ENCODE results near the gene SYNGR2.
A peak's percentile ranks its signal among the peaks of the same experiment; 100 is the strongest.
"Not testable (repeated sequence)": the region's sequence is repeated elsewhere in the genome, so short reads cannot be mapped to it uniquely, and the experiment has no call there.

The SYNGR2 gene

GRCh38 chr17:78130090-78130436 lies 38.3 kb upstream of the SYNGR2 start:
- no peak for DNase-seq (ENCODE audit: low spot score)

GRCh38 chr17:78130437-78131101 lies 37.8 kb upstream of the SYNGR2 start, which contains the start of gene TMC8:
Gene TMC8, plus strand, starts transcription at chr17:78130771. Its CDS starts 818 bp downstream, at chr17:78131589.
- no peak for DNase-seq (ENCODE audit: low spot score)

GRCh38 chr17:78131172-78132083 lies 37.0 kb upstream of the SYNGR2 start:
- DNase-seq (ENCODE audit: low spot score): no peak

GRCh38 chr17:78132084-78132676 lies 36.2 kb upstream of the SYNGR2 start:
- DNase-seq (ENCODE audit: low spot score): no peak

DNA sequence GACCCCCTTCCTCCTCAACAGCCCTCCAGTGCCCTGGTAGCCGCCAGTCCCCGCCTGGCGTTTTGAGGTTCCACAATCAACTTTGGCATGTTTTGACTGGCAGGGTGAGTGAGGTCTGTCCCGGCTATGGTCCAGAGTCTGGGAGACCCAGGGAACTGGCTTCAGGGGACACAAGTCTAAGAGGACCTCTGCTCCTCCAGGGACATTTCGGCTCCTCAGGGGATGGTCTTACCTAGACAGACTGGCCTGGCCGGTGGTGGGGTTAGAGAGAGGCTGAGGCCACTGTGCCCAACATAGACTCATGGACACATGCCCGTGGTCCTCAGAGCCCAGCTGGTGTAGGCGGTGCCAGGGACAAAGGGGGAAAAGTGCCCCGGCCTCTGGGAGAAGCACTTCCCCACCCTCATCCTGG lies 35.6 kb upstream of the SYNGR2 start:
- DNase-seq (ENCODE audit: low spot score): no peak

DNA sequence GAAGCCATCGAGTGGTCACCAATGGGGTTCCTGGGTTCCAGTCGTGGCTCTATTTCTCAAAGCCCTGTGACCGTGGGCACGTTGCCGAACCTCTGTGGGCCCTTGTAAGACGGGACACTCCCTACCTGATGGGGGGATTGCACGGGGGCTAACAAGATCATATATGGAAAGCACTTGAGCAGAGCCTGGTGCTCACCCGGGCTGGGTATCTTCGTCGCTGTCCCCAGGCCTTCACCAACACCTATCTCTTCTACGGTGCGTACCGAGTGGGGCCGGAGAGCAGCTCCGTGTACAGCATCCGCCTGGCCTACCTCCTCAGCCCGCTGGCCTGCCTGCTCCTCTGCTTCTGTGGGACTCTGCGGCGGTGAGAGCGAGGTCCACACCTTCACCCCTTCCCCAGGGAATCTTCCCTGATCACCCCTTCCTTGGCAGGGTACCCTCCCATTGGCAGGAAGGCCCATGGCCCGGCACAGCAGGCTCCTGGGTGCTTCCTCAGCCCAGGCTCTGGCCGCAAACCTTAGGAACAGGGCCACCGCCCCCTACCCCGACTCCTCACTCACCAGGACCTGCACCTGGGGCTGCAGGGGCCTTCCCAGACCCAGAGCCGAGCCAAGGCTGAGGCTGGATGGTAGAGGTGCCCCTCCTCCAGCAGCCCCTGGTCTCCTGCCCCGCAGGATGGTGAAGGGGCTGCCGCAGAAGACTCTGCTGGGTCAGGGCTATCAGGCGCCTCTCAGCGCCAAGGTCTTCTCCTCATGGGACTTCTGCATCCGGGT lies 35.0 kb upstream of the SYNGR2 start:
- DNase-seq (ENCODE audit: low spot score): no peak

DNA sequence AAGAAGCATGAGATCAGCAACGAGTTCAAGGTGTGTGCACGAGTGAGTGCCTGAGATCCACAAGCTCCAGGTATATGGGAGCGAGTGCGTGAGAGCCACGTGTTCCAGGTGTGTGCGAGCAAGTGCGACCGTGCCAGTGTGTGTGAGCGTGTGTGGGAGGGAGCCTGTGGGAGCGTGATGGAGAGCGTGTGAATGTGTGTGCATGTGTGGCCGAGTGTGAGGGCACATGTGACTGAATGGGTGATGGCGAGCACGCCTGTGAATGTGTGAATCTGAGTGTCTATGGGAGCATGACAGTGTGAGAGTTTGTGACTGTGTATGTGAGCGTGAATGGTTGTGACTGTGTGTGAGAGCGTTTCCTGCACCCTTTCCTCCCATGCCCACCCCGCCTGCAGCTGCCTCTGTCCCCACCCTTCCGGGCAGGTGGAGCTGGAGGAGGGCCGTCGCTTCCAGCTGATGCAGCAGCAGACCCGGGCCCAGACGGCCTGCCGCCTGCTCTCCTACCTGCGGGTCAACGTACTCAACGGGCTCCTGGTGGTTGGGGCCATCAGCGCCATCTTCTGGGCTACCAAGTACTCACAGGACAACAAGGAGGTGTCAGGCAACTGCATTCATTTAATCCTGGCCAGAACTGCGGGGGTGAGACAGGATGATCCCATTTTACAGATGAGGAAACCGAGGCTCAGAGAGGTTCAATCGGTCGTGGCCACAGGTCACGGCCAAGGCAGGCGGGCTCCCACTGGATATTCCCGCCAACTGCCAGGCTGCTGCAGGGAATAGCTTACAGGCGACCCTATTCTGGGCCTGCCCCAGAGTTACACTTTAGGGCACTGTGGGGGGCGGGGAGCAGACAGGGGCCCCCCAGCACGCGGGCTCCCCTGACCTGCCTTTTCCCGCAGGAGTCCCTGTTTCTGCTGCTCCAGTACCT lies 34.1 kb upstream of the SYNGR2 start:
- DNase-seq (ENCODE audit: low spot score): no peak

DNA sequence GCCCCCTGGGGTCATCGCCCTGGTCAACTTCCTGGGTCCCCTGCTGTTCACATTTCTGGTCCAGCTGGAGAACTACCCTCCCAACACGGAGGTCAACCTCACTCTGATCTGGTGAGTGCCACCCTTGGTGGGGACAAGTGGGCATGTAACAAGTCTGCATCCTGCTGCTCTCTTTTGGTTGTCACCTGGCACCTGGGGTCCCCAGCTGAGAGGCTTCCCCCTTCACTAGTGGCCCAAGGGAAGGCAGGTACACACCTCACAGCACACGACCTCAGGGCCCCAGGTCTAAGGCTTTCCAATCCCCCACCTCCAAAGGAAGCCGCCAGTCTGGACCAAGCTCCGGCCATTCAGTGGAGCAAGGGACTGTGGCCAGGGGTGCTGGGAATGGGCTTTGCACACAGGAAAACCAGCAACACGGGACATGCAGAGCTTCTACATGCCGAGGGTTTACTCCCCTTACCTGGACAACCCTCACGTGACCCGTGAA lies 33.4 kb upstream of the SYNGR2 start:
- no peak for DNase-seq (ENCODE audit: low spot score)

GRCh38 chr17:78135858-78136500 lies 32.4 kb upstream of the SYNGR2 start:
- DNase-seq (ENCODE audit: low spot score): no peak

DNA sequence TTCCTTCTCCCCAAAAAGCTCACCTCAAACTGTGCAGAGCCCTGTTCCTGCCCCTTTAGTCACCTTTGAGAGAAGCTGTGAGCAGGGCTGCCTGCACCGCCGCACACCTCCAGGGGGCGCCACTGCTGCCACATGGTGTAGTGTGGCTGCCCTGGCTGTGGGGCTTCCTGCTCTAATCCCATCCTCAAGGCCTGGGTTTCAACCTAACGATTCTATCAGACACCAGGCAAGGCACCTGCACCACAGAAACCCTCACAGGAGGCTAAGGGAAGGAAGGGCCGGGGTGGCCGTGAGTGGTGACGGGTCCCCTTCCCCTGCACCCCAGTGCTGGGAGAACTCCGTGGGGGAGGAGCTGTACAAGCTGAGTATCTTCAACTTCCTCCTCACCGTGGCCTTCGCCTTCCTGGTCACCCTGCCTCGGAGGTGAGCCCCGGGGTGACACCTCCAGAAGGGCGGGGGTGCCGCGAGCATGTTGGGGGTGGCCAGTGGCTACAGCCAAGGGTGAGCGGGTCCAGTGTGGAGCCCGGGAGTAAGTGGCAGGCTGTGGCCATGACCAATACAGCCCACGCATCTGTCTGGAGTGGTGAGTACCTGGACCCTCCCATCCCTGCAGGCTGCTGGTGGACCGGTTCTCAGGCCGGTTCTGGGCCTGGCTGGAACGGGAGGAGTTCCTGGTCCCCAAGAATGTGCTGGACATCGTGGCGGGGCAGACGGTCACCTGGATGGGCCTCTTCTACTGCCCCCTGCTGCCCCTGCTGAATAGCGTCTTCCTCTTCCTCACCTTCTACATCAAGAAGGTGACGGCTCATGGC lies 30.8 kb upstream of the SYNGR2 start:
- DNase-seq (ENCODE audit: low spot score): no peak

GRCh38 chr17:78138204-78139060 lies 29.9 kb upstream of the SYNGR2 start:
- DNase-seq (ENCODE audit: low spot score): no peak

DNA sequence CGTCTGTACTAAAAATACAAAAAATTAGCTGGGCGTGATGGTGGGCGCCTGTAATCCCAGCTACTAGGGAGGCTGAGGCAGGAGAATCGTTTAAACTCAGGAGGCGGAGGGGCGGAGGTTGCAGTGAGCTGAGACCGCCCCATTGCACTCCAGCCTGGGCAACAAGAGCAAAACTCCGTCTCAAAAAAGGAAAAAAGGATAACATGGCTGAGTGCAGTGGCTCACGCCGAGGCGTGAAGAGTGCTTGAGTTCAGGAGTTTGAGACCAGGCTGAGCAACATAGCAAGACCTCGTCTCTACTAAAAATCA lies 28.6 kb upstream of the SYNGR2 start:
- not testable (repeated sequence) for DNase-seq (ENCODE audit: low spot score)

- peak; percentile 78 for DNase-seq (ENCODE audit: low spot score)
Observed at GRCh38 chr17:78140169-78141051, 28.0 kb upstream of the SYNGR2 start.

- no peak for DNase-seq (ENCODE audit: low spot score)
Observed at GRCh38 chr17:78141437-78142118, 26.8 kb upstream of the SYNGR2 start.

- no peak for DNase-seq (ENCODE audit: low spot score)
Observed at GRCh38 chr17:78142119-78142861, 26.1 kb upstream of the SYNGR2 start.

Data from left forelimb (tissue), 1 donor.